Mammary epithelial cell (primary cell): ENCODE results near the gene GNMT.

Experiments used
- EZH2 ChIP-seq: IDR thresholded peaks from 2 replicates; pipeline ENCODE4 v1.6.1; 2012; ENCODE audit warnings: low read length, inconsistent platforms, borderline replicate concordance
- TF ChIP-seq, protein P1 (sequence below), 2 donors: IDR thresholded peaks in 1 of 2; conservative IDR thresholded peaks in 1 of 2; 2 replicates each; pipeline ENCODE4 v1.5.1; 2011 to 2012; ENCODE audit warnings: inconsistent platforms in 2 of 2, low read length in 2 of 2, mild to moderate bottlenecking in 2 of 2, control low read depth in 1 of 2, low read depth in 1 of 2; ENCODE audit not compliant: insufficient read depth in 1 of 2; ENCODE audit errors: extremely low read depth in 1 of 2

DNA sequence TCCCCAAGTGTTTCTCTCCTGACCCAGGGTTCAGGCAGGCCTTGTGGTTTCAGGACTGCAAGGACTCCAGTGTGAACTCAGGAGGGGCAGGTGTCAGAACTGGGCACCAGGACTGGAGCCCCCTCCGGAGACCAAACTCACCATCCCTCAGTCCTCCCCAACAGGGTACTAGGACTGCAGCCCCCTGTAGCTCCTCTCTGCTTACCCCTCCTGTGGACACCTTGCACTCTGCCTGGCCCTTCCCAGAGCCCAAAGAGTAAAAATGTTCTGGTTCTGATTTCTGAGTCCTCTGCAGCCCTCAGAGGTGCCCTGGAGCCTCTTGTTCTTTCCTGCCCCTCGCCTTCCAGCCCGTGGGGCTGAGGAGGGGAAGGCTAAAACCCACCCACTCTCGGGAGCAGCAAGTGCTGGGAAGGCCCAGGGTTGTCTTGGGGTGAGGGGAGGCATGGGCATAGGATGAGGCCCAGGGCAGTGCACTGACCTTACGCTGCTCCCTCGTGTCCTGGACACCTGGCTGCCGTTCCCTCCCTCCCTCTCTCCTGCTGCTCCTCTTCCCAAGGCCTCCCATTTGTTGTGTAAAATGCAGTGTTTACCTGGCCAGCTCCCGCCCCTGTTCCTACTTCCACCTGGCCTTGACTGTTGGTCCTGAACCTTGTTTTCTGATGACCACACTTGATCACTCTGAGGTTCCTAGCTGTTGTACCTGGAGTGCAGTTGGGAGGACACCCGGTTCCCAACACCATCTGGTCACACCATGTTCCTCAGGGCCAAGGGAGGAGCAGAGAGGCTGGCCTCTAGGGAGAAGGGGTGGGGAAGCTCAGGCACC lies 21.4 kb upstream of the GNMT start:
- TF ChIP-seq, protein P1, sequence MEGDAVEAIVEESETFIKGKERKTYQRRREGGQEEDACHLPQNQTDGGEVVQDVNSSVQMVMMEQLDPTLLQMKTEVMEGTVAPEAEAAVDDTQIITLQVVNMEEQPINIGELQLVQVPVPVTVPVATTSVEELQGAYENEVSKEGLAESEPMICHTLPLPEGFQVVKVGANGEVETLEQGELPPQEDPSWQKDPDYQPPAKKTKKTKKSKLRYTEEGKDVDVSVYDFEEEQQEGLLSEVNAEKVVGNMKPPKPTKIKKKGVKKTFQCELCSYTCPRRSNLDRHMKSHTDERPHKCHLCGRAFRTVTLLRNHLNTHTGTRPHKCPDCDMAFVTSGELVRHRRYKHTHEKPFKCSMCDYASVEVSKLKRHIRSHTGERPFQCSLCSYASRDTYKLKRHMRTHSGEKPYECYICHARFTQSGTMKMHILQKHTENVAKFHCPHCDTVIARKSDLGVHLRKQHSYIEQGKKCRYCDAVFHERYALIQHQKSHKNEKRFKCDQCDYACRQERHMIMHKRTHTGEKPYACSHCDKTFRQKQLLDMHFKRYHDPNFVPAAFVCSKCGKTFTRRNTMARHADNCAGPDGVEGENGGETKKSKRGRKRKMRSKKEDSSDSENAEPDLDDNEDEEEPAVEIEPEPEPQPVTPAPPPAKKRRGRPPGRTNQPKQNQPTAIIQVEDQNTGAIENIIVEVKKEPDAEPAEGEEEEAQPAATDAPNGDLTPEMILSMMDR (conservative IDR thresholded peaks at IDR 0.05 in 1 of 2, IDR thresholded peaks at IDR 0.05 in 1 of 2; ENCODE audit: extremely low read depth in 1 of 2, insufficient read depth in 1 of 2, low read depth in 1 of 2, low read length in 2 of 2) = no peak
- TF ChIP-seq EZH2 = no peak
